T-cell (primary cell): ENCODE measurements around the gene ASCC2. TPM values are rescaled to one million over a fixed set of nuclear protein-coding genes. Genes with fewer than 3 reads are reported as not detected.
"Not testable (repeated sequence)": the region's sequence is repeated elsewhere in the genome, so short reads cannot be mapped to it uniquely, and the experiment has no call there.

Experiments used
- ATAC-seq, 4 experiments: fragments of 200-7000 bp in 3 of 4; fragments of 150-1000 bp in 1 of 4; cut with Tn5 transposase; replicated peaks in 1 of 4; 1 replicate in 3 of 4; 2 replicates in 1 of 4; pipeline ENCODE4 v1.10.0; 2021; ENCODE audit warnings: moderate library complexity in 3 of 4, mild to moderate bottlenecking in 2 of 4, moderate number of reproducible peaks in 1 of 4
- CTCF ChIA-PET, 2 donors: fragments of 300-600 bp; sonication (Branson Sonifier 250); formaldehyde crosslinking; loops; one replicate each; lab custom pipeline; 2022; ENCODE audit warnings: antibody characterized with exemption in 2 of 2; lab: Charles Lee
- POLR2A ChIA-PET, 2 donors: fragments of 300-600 bp; sonication (Branson Sonifier 250); formaldehyde crosslinking; loops; one replicate each; lab custom pipeline; 2022; ENCODE audit warnings: antibody characterized with exemption in 2 of 2; lab: Charles Lee
- DNase-seq, 35 experiments: peaks; one replicate each; pipeline versions ENCODE4 v3.0.0 to v3.0.0-alpha.2; 2013 to 2023
- H3K27ac ChIP-seq: one replicate; pipeline ENCODE4 v1.5.1; 2013; ENCODE audit warnings: low read length
- H3K27me3 ChIP-seq, 2 experiments: replicated peaks in 1 of 2; 1 replicate in 1 of 2; 2 replicates in 1 of 2; pipeline versions ENCODE4 v1.6.1 to v1.7.0; 2013; ENCODE audit warnings: low read length in 1 of 2, mixed read lengths in 1 of 2; ENCODE audit not compliant: control insufficient read depth in 2 of 2, insufficient read depth in 2 of 2; ENCODE audit errors: extremely low read depth in 1 of 2
- H3K36me3 ChIP-seq, 2 donors: 1 replicate in 1 of 2; 2 replicates in 1 of 2; pipeline versions ENCODE4 v1.6.1 to v1.7.0; 2013; ENCODE audit warnings: low read length in 1 of 2; ENCODE audit not compliant: control insufficient read depth in 2 of 2, insufficient read depth in 1 of 2; ENCODE audit errors: extremely low read depth in 1 of 2
- H3K4me1 ChIP-seq, 2 experiments: 1 replicate in 1 of 2; 2 replicates in 1 of 2; pipeline versions ENCODE4 v1.6.1 to v1.7.0; 2013; ENCODE audit warnings: low read length in 2 of 2, mixed read lengths in 1 of 2; ENCODE audit not compliant: insufficient read depth in 2 of 2, control insufficient read depth in 1 of 2; ENCODE audit errors: extremely low read depth in 1 of 2
- H3K4me3 ChIP-seq, 2 donors: 1 replicate in 1 of 2; 2 replicates in 1 of 2; pipeline versions ENCODE4 v1.5.1 to v1.7.0; 2013; ENCODE audit warnings: mild to moderate bottlenecking in 2 of 2, low read length in 1 of 2, moderate library complexity in 1 of 2; ENCODE audit not compliant: control insufficient read depth in 1 of 2; ENCODE audit errors: extremely low read depth in 1 of 2
- H3K9me3 ChIP-seq: 2 replicates; pipeline ENCODE4 v1.7.0; 2013
- H3K27ac Mint-ChIP-seq, 2 donors: one replicate each; pipeline ENCODE4 v1.8.0; 2020 to 2021; ENCODE audit warnings: mild to moderate bottlenecking in 2 of 2, mixed read lengths in 2 of 2
- H3K27me3 Mint-ChIP-seq, 2 donors: one replicate each; pipeline ENCODE4 v1.8.0; 2021 to 2022; ENCODE audit warnings: mixed read lengths in 2 of 2
- H3K36me3 Mint-ChIP-seq: one replicate; pipeline ENCODE4 v1.8.0; 2021; ENCODE audit warnings: mixed read lengths
- H3K4me1 Mint-ChIP-seq, 3 donors: one replicate each; pipeline ENCODE4 v1.8.0; 2020 to 2022; ENCODE audit warnings: mixed read lengths in 3 of 3, mild to moderate bottlenecking in 1 of 3
- H3K4me3 Mint-ChIP-seq, 3 donors: one replicate each; pipeline ENCODE4 v1.8.0; 2020 to 2022; ENCODE audit warnings: mild to moderate bottlenecking in 3 of 3, mixed read lengths in 3 of 3, moderate library complexity in 3 of 3
- H3K9me3 Mint-ChIP-seq, 3 donors: one replicate each; pipeline ENCODE4 v1.8.0; 2020 to 2022; ENCODE audit warnings: mixed read lengths in 3 of 3
- WGBS: methylation state at CpG from one replicate; pipeline ENCODE4 v1.1.5; 2013; ENCODE audit warnings: missing lambda C conversion rate; ENCODE audit not compliant: insufficient coverage; 5-methylcytosine and 5-hydroxymethylcytosine counted together
- total RNA-seq, 35 experiments: library from RNA in 6 of 35; stranded (reverse) in 6 of 35; fragments of 120-200 nt in 1 of 35; gene quantifications; one replicate each; pipeline versions ENCODE4 v1.2.1 to v1.2.4 and lab custom pipeline; 2013 to 2026

ASCC2 gene
- total RNA-seq, 5 donors from 2014 or later (not counting 1 experiment from before 2014, with no cell fraction given): 80.1 to 94.2 (median 85.7) TPM

DNA sequence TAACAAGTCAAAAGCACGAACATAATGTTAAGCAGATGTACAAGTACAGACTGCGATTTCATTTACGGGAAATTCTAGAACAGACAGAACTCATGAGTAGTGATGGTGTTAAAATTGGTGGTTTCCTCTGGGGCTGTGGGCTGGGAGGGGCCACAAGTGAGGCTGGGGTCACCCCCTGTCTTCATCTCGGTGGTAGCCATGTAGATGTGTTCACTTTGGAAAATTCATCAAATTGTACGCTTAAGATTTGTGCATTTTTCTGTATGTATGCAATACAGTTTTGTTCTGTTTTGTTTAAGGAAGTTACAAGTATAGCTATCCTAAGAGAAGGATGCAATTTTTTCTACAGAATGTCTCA is 504 bp upstream of the ASCC2 start:
- POLR2A ChIA-PET: no interaction called here

DNA sequence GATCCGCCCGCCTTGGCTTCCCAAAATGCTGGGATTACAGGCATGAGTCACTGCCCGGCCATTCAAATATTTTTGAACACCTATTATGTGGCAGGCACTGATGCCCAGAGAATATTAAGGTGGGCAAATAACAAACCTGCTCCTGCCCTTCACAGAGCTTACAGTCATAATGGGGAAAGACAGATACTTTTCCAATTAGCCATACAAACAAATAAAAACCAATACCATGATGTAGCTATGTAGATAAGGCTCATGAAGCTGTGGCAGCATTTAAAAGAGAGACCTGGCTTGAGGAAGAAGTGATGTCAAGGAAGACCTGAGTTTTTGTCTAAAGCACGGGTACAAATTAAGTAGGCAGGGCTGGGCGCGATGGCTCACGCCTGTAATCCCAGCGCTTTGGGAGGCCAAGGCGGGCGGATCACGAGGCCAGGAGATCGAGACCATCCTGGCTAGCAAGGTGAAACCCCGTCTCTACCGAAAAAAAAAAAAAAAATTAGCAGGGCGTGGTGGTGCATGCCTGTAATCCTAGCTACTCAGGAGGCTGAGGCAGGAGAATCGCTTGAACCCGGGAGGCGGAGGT is 1.2 kb downstream of the ASCC2 start:
- H3K9me3 Mint-ChIP-seq, DNase-seq, H3K9me3 ChIP-seq, ATAC-seq, H3K27ac ChIP-seq, POLR2A ChIA-PET, H3K27ac Mint-ChIP-seq, H3K27me3 ChIP-seq, H3K27me3 Mint-ChIP-seq: not testable (repeated sequence)
- CTCF ChIA-PET: interaction anchor here in 1 of 2 donors (1.0 to 1.1 kb wide), 2 partner anchors 168 to 246 kb away, joined by 3 to 4 read pairs; no protein-coding TSS in a partner anchor
- Histone ChIP-seq H3K4me3 (peak overlapping the region in 1 of 2 donors; percentile 100), H3K36me3 (peaks cover 10 to 27% of the 10 kb centered on the region in 2 donors), H3K4me1 (peaks cover 2 to 31% of the 10 kb centered on the region in 2 experiments)
- Mint-ChIP-seq H3K4me1 (peaks cover 42 to 49% (median 47%) of the 10 kb centered on the region in 3 donors), H3K4me3 (peak overlapping the region; percentile 90 to 93 (median 90)), H3K36me3 (peaks cover 24% of the 10 kb centered on the region)
- WGBS: 91% methylated on average over 14 of the region's 18 CpGs

More for the DNA sequence above, 504 bp upstream of the ASCC2 start:
- CTCF ChIA-PET: no interaction called here
- H3K27me3 ChIP-seq: no peaks in the 10 kb centered on the region
- 20% methylated on average over 5 of the region's 5 CpGs for WGBS
- H3K27ac Mint-ChIP-seq: peak overlapping the region; percentile 97 to 99
- peak overlapping the region; percentile 90 to 93 (median 90) for H3K4me3 Mint-ChIP-seq
- H3K4me1 Mint-ChIP-seq: peaks cover 35 to 41% (median 40%) of the 10 kb centered on the region in 3 donors
- H3K4me3 ChIP-seq: peak overlapping the region; percentile 93 to 100
- H3K27me3 Mint-ChIP-seq: no peaks in the 10 kb centered on the region
- H3K36me3 ChIP-seq: peaks cover 5 to 10% of the 10 kb centered on the region in 2 donors
- no peaks in the 10 kb centered on the region for H3K9me3 Mint-ChIP-seq
- H3K36me3 Mint-ChIP-seq: peaks cover 12% of the 10 kb centered on the region
- DNase-seq (peak in 2 of 35 experiments; percentile 3 to 5), ATAC-seq (peak in 3 of 4 experiments; percentile 11 to 32 (median 27))
- no peaks in the 10 kb centered on the region for H3K9me3 ChIP-seq
- peaks cover 2 to 29% of the 10 kb centered on the region in 2 experiments for H3K4me1 ChIP-seq
- H3K27ac ChIP-seq: peak overlapping the region; percentile 84

DNA sequence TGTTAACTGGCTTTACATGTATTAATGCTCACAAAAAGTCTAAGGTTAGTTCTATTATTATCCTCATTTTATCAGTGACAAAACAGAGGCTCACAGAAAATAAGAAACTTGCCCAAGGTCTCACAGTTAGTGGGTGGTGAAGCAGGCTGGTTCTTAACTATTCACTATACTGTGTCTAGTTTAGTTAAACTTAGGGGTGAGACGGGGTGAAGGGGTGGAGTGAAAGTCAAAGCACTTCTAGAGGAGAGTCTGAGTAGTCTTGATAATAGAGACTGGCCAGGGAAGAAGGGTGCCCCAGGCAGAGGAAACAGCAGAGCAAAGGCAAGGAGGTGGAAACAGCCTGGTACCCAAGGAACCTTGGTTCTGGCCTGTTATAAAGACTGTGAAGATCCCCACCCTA is 4.0 kb downstream of the ASCC2 start:
- CTCF ChIA-PET: no interaction called here
- Histone ChIP-seq H3K4me3 (no peak overlapping the region), H3K4me1 (peaks cover 2 to 30% of the 10 kb centered on the region in 2 experiments), H3K27ac (no peak overlapping the region), H3K9me3 (no peaks in the 10 kb centered on the region), H3K36me3 (peaks cover 20 to 48% of the 10 kb centered on the region in 2 donors), H3K27me3 (no peaks in the 10 kb centered on the region)
- peaks cover 43% of the 10 kb centered on the region for H3K36me3 Mint-ChIP-seq
- no peak overlapping the region for H3K27ac Mint-ChIP-seq
- WGBS: no CpG with 5 or more reads among the region's 1 CpG
- H3K4me1 Mint-ChIP-seq: peaks cover 47 to 55% (median 54%) of the 10 kb centered on the region in 3 donors
- no peak overlapping the region for H3K4me3 Mint-ChIP-seq
- ATAC-seq: no peak
- H3K9me3 Mint-ChIP-seq: no peaks in the 10 kb centered on the region
- POLR2A ChIA-PET: no interaction called here
- no peak for DNase-seq
- no peaks in the 10 kb centered on the region for H3K27me3 Mint-ChIP-seq

DNA sequence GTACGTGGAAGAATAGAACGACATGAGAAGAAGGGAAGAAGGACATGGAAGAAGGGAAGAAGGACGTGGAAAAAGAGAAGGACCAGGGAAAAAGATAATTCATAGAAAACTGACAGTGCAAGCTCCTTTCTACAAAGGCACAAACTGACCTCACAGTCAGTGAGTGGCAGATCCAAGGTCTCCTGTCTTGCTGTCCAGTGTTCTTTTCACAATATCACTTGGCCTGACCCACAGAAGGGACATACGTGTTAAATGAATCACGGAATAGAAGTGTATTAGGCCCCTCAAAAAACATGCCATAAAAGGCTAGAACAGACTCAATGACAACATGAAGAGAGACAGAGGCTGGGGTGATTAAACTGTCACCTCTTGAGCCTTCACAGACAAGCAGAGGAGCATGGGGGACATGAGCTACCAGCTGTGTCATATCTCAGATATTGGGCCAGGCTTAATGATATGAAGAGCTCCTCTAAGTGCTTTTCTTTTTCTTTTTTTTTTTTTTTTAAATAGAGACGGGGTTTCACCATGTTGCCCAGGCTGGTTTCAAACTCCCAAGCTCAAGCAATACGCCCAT is 4.6 kb downstream of the ASCC2 start:
- peaks cover 20 to 48% of the 10 kb centered on the region in 2 donors for H3K36me3 ChIP-seq
- Mint-ChIP-seq H3K9me3 (no peaks in the 10 kb centered on the region), H3K27ac (no peak overlapping the region), H3K27me3 (no peaks in the 10 kb centered on the region), H3K4me3 (no peak overlapping the region), H3K36me3 (peaks cover 45% of the 10 kb centered on the region), H3K4me1 (peaks cover 41 to 51% (median 50%) of the 10 kb centered on the region in 3 donors)
- H3K27me3 ChIP-seq: no peaks in the 10 kb centered on the region
- ChIA-PET POLR2A (interaction anchor here in 1 of 2 donors (0.6 kb wide), 1 partner anchor 172 kb away, joined by 9 read pairs; no protein-coding TSS in a partner anchor), CTCF (no interaction called here)
- H3K4me3 ChIP-seq: no peak overlapping the region
- no CpG with 5 or more reads among the region's 7 CpGs for WGBS
- H3K27ac ChIP-seq: no peak overlapping the region
- H3K9me3 ChIP-seq: no peaks in the 10 kb centered on the region
- peaks cover 2 to 24% of the 10 kb centered on the region in 2 experiments for H3K4me1 ChIP-seq
- DNase-seq: no peak
- no peak for ATAC-seq

DNA sequence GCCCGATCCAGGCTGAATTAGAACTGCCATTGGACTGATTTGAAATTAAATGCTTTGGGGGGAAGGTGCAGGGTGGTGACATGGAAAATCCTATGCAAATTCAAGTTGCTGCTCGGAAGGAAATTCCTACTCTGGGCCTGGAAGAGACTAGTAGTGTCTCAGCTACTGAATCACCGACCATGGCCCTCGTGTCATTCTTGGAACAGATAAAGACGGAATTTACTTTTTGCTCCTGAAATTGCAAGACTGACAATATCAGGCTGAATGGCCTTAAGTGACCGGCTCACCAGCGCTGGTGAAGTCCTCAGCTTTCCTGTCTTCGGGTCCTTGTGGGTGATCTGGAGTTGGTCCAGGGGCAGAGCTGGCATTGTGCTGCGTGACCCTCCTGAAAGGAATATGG is 6.1 kb downstream of the ASCC2 start:
- ChIA-PET CTCF (no interaction called here), POLR2A (no interaction called here)
- Histone ChIP-seq H3K9me3 (no peaks in the 10 kb centered on the region), H3K36me3 (peaks cover 20 to 61% of the 10 kb centered on the region in 2 donors), H3K27ac (no peak overlapping the region), H3K4me3 (no peak overlapping the region), H3K27me3 (no peaks in the 10 kb centered on the region), H3K4me1 (peaks cover 0 to 13% of the 10 kb centered on the region in 2 experiments)
- DNase-seq (no peak), ATAC-seq (no peak)
- Mint-ChIP-seq H3K27ac (no peak overlapping the region), H3K4me1 (peaks cover 28 to 41% (median 38%) of the 10 kb centered on the region in 3 donors), H3K9me3 (no peaks in the 10 kb centered on the region), H3K36me3 (peaks cover 52% of the 10 kb centered on the region), H3K4me3 (no peak overlapping the region), H3K27me3 (no peaks in the 10 kb centered on the region)
- WGBS: 100% methylated on average over 7 of the region's 9 CpGs

DNA sequence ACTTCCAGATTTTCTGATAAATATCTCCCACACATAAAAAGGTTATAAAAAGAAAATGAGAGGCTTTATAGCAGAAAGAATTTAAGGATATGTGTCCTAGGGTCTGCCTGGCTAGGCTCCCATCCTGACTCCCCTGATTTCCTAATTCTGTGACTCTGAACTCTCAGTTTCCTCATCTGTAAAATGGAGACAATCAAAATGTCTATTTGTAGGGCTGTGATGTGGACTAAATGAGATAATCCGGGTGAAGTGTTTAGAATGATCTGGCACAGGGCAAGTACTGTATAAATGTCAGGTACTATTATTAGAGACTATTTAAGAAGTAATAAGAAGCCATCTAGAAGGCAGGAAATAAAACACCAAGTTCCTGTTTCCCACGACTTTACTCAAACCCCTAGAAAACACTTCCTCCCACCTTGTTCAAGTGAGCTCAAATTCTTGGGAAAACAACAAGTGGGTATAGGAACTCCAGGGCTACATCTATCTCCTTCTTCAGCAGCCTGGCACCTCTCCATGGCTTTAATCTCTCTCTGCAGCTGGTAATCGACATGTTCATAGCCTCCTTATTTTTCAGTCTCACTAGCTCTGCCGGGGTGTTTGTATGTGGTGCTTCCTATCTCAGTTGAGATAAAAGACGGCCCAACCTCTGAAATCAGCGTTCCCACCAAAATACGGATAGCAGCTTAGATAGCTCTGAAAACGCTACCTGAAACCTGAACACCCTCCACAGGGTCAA is 6.7 kb downstream of the ASCC2 start:
- Histone ChIP-seq H3K27ac (no peak overlapping the region), H3K4me3 (no peak overlapping the region), H3K36me3 (peaks cover 20 to 61% of the 10 kb centered on the region in 2 donors), H3K27me3 (no peaks in the 10 kb centered on the region), H3K4me1 (peaks cover 0 to 7% of the 10 kb centered on the region in 2 experiments), H3K9me3 (no peaks in the 10 kb centered on the region)
- Mint-ChIP-seq H3K36me3 (peaks cover 52% of the 10 kb centered on the region), H3K4me1 (peaks cover 23 to 35% (median 33%) of the 10 kb centered on the region in 3 donors), H3K27ac (no peak overlapping the region), H3K9me3 (no peaks in the 10 kb centered on the region), H3K4me3 (no peak overlapping the region), H3K27me3 (no peaks in the 10 kb centered on the region)
- ChIA-PET POLR2A (no interaction called here), CTCF (interaction anchor here in 1 of 2 donors (0.5 kb wide), 1 partner anchor 13 kb away, joined by 3 read pairs; no protein-coding TSS in a partner anchor)
- WGBS: 81% methylated on average over 4 of the region's 8 CpGs
- no peak for DNase-seq
- ATAC-seq: no peak
